ENCODE results near the gene XBP1.
"Not testable (repeated sequence)": the region's sequence is repeated elsewhere in the genome, so short reads cannot be mapped to it uniquely, and the experiment has no call there.

Gene XBP1

GRCh38 chr22:28793976-28794584 is 6.3 kb downstream of the XBP1 start:
- in situ Hi-C loops (cut with HindIII; ENCODE audit: low sequenced_read_pairs) = no loop called here

- in situ Hi-C loops (cut with HindIII; ENCODE audit: low sequenced_read_pairs) = no loop called here
These were observed 7.6 kb downstream of the XBP1 start for GRCh38 chr22:28792491-28793383.

GRCh38 chr22:28791841-28792490 is 8.4 kb downstream of the XBP1 start:
- in situ Hi-C loops (cut with HindIII; ENCODE audit: low sequenced_read_pairs) = no loop called here

- in situ Hi-C loops (cut with HindIII; ENCODE audit: low sequenced_read_pairs) = no loop called here
These were observed 9.2 kb downstream of the XBP1 start for GRCh38 chr22:28791124-28791523.

- in situ Hi-C loops (cut with HindIII; ENCODE audit: low sequenced_read_pairs) = no loop called here
These were observed 11.8 kb downstream of the XBP1 start for GRCh38 chr22:28788601-28789000.

GRCh38 chr22:28783786-28784671 is 16.3 kb downstream of the XBP1 start:
- in situ Hi-C loops (cut with HindIII; ENCODE audit: low sequenced_read_pairs) = no loop called here

GRCh38 chr22:28780296-28780695 is 20.1 kb downstream of the XBP1 start:
- in situ Hi-C loops (cut with HindIII; ENCODE audit: low sequenced_read_pairs) = no loop called here

GRCh38 chr22:28779833-28780232 is 20.5 kb downstream of the XBP1 start:
- in situ Hi-C loops (cut with HindIII; ENCODE audit: low sequenced_read_pairs) = no loop called here

GRCh38 chr22:28774378-28774777 is 26.0 kb downstream of the XBP1 start:
- in situ Hi-C loops (cut with HindIII; ENCODE audit: low sequenced_read_pairs) = no loop called here

GRCh38 chr22:28773461-28773867 is 26.9 kb downstream of the XBP1 start:
- in situ Hi-C loops (cut with HindIII; ENCODE audit: low sequenced_read_pairs) = no loop called here

GRCh38 chr22:28772633-28773460 is 27.5 kb downstream of the XBP1 start, which contains the start of gene CCDC117:
CCDC117 (plus strand) TSS chr22:28772695; CDS start chr22:28772850, 155 bp downstream.
- in situ Hi-C loops (cut with HindIII; ENCODE audit: low sequenced_read_pairs) = no loop called here

- in situ Hi-C loops (cut with HindIII; ENCODE audit: low sequenced_read_pairs) = no loop called here
These were observed 29.1 kb downstream of the XBP1 start for GRCh38 chr22:28771195-28771791.

GRCh38 chr22:28769394-28770085 is 30.8 kb downstream of the XBP1 start:
- in situ Hi-C loops (cut with HindIII; ENCODE audit: low sequenced_read_pairs) = no loop called here

- in situ Hi-C loops (cut with HindIII; ENCODE audit: low sequenced_read_pairs) = no loop called here
These were observed 31.5 kb downstream of the XBP1 start for GRCh38 chr22:28768701-28769393.

- in situ Hi-C loops (cut with HindIII; ENCODE audit: low sequenced_read_pairs) = no loop called here
These were observed 33.7 kb downstream of the XBP1 start for GRCh38 chr22:28766628-28767027.

- in situ Hi-C loops (cut with HindIII; ENCODE audit: low sequenced_read_pairs) = not testable (repeated sequence)
These were observed 38.4 kb downstream of the XBP1 start for GRCh38 chr22:28762000-28762399.

- in situ Hi-C loops (cut with HindIII; ENCODE audit: low sequenced_read_pairs) = no loop called here
These were observed 39.0 kb downstream of the XBP1 start for GRCh38 chr22:28761449-28761755.

GRCh38 chr22:28759861-28760560 is 40.4 kb downstream of the XBP1 start:
- in situ Hi-C loops (cut with HindIII; ENCODE audit: low sequenced_read_pairs) = no loop called here

All from DLD1 (cell line).